Measurements from ENCODE around the gene LAMC3.

DNA sequence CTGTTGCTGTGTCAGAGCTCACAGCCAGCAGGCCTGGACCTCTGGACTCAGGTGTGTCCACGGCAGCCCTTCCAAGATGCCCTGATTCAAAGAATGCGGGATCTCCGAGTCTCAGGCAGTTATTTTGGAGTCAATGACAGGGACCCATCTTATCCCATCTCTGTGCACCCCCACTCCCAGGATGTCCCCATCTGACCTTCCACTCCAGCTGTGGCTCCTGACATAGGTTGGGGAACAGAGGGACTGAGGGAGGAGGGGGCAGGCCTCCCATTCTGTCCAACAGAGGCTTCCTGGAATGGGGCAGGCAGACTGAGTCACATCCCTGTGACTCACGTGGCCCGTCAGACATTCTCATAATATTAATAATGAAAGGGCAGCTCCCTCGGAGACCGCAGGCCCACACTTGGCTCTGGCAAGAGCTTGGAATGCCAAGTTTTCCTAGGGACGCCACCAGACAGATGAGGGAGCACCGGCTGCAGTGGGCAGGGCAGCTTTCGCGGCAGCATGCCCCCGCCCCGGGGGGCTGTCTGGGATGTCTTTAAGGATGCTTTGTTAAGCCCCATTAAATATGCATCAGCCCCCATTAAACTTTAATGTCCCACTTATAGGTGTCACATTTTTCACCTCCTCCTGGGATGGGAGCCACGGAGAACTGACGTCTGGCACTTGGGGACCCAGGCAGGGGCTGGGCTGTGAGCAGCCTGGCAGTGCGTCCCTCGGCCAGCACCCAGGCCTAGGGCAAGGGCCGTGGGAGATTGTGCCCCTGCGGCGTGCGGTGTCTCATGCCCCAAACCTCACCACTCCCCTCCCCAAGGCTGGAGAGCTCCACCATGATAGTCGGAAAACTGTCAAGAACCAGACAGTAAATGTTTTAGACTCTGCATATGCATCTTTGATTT, 46.3 kb upstream of the LAMC3 start:
- TF ChIP-seq POLR2A (IDR thresholded peaks at IDR 0.05; ENCODE audit: low read length) (no peak), GATA1 (IDR thresholded peaks at IDR 0.05; ENCODE audit: low read depth, low read length) (no peak)

Data from erythroblast (primary cell).